ENCODE results near the gene SIPA1L3.

DNA sequence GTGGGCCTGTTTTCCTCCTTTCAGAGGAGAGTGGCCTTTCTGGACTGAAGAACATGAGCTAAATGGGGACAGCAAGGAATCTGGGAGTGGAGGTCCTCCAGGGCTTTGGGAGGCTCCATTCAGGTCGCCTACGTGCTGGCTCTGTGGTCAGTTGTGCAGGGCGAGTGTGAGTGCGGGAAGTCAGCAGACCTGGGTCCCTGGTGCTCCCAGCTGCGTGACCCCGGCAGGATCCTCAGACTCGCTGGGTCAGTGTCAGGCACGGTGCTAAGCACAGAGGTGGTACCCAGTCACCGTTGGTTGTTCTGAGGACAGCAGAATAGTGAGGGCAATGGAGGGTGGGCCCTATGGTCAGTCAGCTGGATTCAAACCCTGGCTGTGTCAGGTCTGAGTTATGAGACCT, 85.8 kb downstream of the SIPA1L3 start:
- no peak for TF ChIP-seq POLR2A (IDR thresholded peaks at IDR 0.05)
- TF ChIP-seq, protein P1, sequence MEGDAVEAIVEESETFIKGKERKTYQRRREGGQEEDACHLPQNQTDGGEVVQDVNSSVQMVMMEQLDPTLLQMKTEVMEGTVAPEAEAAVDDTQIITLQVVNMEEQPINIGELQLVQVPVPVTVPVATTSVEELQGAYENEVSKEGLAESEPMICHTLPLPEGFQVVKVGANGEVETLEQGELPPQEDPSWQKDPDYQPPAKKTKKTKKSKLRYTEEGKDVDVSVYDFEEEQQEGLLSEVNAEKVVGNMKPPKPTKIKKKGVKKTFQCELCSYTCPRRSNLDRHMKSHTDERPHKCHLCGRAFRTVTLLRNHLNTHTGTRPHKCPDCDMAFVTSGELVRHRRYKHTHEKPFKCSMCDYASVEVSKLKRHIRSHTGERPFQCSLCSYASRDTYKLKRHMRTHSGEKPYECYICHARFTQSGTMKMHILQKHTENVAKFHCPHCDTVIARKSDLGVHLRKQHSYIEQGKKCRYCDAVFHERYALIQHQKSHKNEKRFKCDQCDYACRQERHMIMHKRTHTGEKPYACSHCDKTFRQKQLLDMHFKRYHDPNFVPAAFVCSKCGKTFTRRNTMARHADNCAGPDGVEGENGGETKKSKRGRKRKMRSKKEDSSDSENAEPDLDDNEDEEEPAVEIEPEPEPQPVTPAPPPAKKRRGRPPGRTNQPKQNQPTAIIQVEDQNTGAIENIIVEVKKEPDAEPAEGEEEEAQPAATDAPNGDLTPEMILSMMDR (IDR thresholded peaks at IDR 0.05), result no peak

Measured in lower leg skin (tissue), 3 donors.